ENCODE results near the gene GOLT1A.
A peak's percentile ranks its signal among the peaks of the same experiment; 100 is the strongest.

GOLT1A gene

GRCh38 chr1:204216880-204217647, 3.3 kb upstream of the GOLT1A start:
- no peak for DNase-seq

- no peak for DNase-seq
Measured at GRCh38 chr1:204216236-204216635, 2.4 kb upstream of the GOLT1A start.

- DNase-seq: no peak
Measured at GRCh38 chr1:204212715-204213114, 1.1 kb downstream of the GOLT1A start.

GRCh38 chr1:204211046-204211445, 2.7 kb downstream of the GOLT1A start:
- no peak for DNase-seq

GRCh38 chr1:204207136-204207616, 6.6 kb downstream of the GOLT1A start:
- DNase-seq: peak; percentile 46

GRCh38 chr1:204206121-204206520, 7.7 kb downstream of the GOLT1A start:
- DNase-seq: no peak

GRCh38 chr1:204205486-204205885, 8.3 kb downstream of the GOLT1A start:
- DNase-seq: no peak

- DNase-seq: no peak
Measured at GRCh38 chr1:204204944-204205343, 8.8 kb downstream of the GOLT1A start.

GRCh38 chr1:204203206-204203767, 10.5 kb downstream of the GOLT1A start:
- DNase-seq: no peak

GRCh38 chr1:204202481-204202880, 11.3 kb downstream of the GOLT1A start:
- DNase-seq: no peak

- no peak for DNase-seq
Measured at GRCh38 chr1:204201348-204202040, 12.3 kb downstream of the GOLT1A start.

- DNase-seq: no peak
Measured at GRCh38 chr1:204199579-204199978, 14.2 kb downstream of the GOLT1A start.

GRCh38 chr1:204198348-204199340, 15.1 kb downstream of the GOLT1A start:
- DNase-seq: no peak

- DNase-seq: no peak
Measured at GRCh38 chr1:204197068-204197467, 16.7 kb downstream of the GOLT1A start.

- DNase-seq: no peak
Measured at GRCh38 chr1:204196068-204196795, 17.6 kb downstream of the GOLT1A start, which contains the start of gene KISS1. Gene KISS1, minus strand, starts transcription at chr1:204196491. Its CDS starts 3,615 bp downstream, at chr1:204192876.

GRCh38 chr1:204194771-204195170, 19.0 kb downstream of the GOLT1A start:
- DNase-seq: no peak

- DNase-seq: no peak
Measured at GRCh38 chr1:204194080-204194479, 19.7 kb downstream of the GOLT1A start.

- DNase-seq: no peak
Measured at GRCh38 chr1:204192589-204193352, 21.0 kb downstream of the GOLT1A start.

- DNase-seq: no peak
Measured at GRCh38 chr1:204192046-204192445, 21.7 kb downstream of the GOLT1A start.

- no peak for DNase-seq
Measured at GRCh38 chr1:204191456-204191855, 22.3 kb downstream of the GOLT1A start.
